Hippocampal formation (tissue), 2 donors: Measurements from ENCODE around the gene SHCBP1.
A peak's percentile ranks its signal among the peaks of the same experiment; 100 is the strongest.
"Not testable (repeated sequence)": the region's sequence is repeated elsewhere in the genome, so short reads cannot be mapped to it uniquely, and the experiment has no call there.

Source experiments
- DNase-seq, 2 donors: peaks; one replicate each; lab custom pipeline; 2025; lab: John Stamatoyannopoulos, UW

Gene SHCBP1, protein sequence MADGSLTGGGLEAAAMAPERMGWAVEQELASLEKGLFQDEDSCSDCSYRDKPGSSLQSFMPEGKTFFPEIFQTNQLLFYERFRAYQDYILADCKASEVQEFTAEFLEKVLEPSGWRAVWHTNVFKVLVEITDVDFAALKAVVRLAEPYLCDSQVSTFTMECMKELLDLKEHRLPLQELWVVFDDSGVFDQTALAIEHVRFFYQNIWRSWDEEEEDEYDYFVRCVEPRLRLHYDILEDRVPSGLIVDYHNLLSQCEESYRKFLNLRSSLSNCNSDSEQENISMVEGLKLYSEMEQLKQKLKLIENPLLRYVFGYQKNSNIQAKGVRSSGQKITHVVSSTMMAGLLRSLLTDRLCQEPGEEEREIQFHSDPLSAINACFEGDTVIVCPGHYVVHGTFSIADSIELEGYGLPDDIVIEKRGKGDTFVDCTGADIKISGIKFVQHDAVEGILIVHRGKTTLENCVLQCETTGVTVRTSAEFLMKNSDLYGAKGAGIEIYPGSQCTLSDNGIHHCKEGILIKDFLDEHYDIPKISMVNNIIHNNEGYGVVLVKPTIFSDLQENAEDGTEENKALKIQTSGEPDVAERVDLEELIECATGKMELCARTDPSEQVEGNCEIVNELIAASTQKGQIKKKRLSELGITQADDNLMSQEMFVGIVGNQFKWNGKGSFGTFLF

DNA sequence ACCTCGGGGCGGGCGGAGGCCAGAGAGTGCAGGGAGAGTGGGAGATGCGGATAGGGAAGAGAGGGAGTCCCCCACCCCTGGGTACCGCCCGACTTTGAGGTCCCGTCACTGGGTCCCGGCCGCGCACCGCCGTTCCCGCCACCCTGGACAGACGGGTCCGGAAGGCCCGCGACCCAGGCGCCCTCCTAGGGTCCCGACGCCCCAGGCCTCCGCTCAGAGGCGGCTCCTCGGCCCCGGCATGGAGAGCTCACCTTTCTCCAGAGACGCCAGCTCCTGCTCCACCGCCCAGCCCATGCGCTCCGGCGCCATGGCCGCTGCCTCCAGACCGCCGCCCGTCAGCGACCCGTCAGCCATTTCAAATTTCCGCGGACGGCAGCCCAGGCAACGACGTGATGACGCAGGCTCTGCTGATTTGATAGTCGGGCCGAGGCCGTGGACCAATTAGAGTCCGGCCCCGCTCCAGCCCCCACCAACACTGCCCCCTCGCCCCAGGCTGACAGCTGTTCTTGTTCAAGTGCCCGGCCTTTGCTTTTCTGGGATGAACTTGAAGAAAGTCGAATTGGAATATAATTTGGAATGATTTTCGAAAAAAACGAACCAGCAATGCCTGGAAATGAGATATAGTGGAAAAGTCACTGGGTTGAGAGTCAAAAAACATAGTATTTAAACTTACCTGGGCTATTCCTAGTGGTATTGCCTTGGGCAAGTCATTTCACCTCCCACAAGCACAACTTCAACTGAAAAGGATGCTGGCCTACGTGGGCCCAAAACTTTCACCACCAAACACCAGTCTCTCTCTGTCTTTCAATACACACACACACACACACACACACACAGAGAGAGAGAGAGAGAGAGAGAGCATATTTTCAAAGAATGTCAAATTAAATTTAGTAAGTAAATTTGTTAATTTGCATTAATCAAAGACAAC lies at the start of gene SHCBP1:
Gene SHCBP1, minus strand, starts transcription at position 374 of the 928 bp plus-strand sequence. Its CDS starts 20 bp downstream, at position 354.
- peak; percentile 50 to 67 for DNase-seq

DNA sequence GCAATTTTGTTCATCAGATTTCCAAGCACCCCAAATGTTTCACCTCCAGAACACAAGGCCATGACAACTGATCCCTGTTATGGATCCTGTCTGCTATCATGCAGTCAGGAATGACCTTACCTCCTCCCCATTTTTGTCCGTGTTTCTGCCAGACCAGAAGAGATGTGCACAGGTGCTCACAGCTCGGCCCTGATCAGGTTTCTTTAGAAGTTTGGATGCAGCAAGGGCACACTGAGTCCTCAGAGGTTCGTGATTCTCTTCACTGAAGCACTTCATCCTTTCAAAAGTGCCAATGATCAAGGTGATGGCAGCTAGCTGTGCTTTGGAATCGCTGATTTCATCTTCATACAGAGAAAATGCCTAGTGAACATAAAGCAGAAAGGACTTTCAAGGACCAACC lies 40.9 kb upstream of the SHCBP1 start:
- no peak for DNase-seq

DNA sequence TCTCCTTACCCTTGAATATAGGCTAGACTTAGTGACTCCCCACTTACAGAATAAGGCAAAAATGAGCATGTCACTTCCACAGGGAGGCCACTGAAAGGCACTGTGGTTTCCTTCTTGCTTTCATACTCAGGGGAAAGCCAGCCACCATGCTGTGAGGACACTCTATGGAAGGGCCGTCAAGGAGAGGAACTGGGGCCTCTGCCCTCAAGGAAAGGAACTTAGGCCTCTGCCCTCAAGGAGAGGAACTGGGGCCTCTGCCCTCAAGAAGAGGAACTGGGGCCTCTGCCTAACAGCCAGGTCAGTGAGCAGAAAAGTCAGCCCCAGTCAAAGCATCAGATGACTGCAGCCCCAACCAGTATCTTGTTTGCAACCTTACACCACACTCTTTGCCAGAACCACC lies 37.7 kb upstream of the SHCBP1 start:
- DNase-seq, result peak in 1 of 2 donors; percentile 31

DNA sequence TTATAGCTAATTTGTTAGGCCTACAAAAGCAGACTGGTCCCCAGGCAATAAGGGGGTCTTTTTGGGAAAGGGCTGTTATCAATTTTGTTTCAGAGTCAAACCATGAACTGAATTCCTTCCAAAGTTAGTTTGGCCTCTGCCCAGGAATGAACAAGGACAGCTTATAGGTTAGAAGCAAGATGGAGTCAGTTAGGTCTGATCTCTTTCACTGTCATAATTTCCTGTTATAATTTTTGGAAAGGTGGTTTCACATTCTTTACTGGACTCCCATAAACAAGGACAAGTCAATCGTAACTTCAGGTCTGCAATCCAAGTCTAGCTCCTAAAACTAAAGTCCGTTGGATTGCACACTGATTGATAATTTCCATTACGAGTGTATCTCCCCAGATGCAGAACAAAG lies 30.1 kb upstream of the SHCBP1 start:
- no peak for DNase-seq

DNA sequence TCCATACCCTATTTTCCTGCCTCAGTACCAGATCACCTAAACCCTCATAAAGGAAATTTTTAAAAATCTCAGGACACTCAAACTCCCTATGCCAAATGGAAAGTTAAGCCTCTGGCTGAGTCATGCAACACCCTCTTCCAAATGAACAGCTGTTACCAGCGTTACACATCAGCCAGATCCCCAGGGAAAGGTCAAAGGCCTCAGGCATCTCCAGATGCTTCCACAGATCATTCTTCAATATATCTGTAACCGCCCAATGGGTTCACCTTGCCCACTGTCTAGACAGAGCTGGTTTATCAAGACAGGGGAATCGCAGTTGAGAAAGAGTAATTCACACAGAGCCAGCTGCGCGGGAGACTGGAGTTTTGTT lies 29.1 kb upstream of the SHCBP1 start:
- no peak for DNase-seq

DNA sequence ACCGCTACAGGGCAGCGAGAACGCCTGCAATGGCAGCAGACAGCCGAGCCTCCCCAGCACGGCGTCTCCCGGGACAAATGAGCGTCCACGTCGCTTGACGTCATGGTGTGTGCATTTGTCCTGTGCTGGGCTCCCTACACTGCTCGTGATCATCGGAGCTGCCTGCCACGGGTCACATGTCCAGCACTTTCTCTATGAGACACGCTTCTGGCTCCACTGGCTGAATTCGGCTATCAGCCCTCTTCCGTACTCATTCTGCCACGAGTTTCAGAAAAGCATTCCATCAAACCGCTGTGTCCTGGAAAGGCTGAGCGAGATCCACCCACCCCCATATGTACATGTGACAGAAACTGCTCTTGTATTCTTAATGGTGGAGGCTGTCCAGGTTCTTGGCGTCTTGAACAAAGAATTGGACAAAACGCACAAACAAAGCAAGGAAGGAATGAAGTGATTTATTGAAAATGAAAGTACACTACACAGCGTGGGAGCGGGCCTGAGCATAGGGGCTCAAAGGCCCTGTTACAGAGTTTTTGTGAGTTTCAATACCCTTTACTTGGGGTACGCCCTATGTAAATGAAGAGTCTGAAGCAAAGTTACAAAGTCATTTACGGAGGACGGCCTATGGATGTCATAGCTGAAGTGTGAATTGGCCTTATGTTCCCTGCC lies 28.5 kb upstream of the SHCBP1 start:
- DNase-seq, result no peak

DNA sequence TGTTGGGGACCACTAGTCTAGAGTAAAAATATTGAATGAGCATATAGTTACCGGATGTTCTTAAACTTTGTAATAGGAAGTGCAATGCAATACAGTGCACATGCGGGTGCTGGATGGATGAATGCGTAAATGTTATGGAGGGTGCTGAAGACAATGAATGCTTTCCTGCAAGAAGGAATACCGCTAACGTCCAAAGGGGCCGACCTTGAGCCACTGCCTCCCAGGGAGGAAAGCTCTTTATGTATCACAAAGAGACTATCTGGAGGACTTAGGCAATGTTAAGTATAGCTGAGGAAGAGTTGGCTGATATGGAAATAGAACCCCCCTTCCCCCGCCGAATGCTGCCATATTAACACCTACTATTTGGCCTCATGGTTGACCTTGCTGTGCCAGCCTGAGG lies 27.5 kb upstream of the SHCBP1 start:
- DNase-seq, result no peak

DNA sequence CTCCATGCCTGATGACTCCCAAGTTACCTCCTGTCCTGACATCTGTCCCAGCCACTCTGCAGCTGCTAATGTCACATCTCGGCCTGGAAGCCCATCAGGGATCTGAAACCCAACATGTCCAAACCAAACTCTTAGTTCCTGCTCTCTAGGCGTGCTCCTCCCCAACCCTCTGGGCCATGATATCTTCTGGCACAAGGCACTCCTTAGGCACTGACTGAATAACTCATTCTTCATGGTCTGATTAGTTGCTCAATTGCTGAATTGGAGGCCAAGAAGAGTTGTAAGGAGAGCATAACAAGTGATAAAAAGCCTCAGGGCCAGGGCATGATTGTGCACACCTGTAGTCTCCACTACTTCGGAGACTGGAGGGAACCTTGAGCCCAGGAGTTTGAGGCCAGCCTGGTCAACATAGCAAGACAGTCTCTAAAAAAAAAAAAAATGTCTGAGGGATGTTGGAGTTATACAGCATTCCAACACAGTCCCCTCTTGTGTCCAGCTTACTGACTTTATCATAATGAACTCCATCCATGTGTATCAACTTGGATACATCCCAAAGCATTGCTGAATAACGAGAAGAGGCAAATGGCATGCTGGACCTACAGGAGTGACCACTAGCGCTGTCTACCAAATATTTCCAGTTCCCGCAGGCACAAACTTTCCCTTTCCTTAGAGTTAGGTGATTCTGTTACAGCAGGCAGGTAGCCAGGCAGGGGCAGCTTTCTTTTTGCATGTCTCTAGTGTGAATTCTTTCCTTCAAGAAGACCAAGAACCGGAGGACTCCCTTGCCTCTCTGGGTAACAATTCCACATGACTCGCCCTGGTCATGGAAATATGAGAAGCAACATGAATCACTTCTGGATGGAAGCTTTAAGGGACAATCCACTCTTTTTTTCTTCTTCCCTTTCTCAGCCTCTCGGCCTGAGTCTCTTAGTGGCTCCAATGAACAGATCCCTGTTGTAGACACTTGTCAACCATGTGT lies 18.1 kb upstream of the SHCBP1 start:
- no peak for DNase-seq

DNA sequence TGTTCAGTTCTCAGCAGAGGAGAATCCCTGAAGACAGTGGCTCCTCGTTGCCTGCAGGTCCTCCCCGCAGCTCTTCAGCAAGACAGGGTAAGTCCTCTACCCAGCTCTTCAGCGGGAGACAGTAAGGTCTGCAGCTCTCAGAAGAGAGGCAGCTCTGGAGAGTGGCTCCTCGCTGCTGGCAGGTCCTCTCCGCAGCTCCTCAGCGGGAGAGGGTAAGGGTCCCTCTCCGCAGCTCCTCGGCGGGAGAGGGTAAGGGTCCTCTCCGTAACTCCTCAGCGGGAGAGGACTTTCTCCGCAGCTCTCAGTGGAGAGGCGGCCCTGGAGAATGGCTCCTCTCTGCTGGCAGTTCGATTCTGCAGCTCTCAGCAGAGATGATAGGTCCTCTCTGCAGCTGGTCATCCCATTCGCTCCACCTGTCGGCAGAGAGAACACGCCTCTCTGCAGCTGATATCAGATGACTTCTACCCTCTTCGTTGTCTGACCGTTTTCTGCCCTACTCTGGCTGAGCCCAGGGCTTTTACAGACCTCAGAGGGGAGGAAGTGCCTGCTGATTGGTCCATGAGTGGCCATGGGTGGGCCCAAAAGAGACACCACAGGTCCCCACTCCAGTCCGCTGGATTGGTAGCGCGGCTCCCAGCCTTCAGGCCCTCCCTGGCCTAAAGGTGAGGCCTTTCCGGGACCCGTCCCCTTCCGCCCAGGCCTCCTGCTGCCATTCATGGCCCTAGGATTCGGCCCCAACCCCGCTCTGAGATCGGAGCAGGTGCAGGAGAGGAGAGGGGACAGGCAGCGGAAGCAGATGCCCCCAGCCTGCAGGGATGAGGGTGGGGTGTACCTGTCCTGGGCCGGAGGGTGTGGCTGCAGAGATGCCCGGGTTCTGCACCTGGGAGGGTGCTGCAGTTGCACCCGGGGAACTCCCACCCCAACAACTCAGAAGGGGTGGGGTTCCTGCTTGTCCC lies 11.9 kb upstream of the SHCBP1 start:
- DNase-seq, result no peak

DNA sequence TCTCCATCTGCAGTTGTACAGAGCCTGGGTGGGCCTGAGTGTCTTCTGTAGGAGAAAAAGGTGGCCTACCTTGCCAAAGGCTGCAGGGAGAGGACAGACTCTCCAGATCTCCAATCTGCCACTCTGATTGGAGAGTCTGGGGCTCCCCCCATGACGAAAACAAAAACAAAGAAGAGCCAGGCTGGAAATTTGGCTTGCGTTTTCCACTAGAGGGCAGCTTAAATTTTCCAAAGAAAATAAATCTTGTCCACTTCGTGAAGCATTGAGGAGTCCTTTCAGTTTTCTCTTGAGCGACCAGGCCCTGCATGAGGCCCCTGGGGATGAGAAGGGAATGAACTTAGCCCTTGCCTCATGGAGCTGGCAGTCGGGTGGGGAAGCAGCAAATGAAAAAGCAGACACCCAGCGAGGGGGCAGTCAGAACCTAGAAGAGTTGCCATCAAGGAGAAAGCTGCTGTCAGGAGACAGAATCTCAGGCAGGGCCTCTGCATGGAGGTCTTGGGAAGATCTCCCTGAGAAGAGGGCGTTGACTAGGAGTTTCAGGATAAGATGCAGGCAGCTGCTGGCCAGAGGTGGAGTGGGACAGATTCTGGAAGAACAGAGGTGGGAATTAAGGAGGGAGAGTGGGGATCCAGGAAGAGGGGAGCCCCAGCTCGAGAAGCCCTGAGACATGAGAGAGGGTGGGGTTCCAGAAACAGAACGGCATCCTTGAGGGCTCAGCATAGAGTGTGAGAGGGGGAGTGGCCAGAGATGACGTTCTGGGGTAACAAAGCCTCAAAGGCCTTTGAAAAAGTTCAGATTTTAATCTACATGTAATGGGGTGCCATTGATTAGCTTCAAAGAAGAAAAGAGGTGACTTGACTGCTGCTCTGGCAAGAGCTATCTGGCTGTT lies 8.4 kb upstream of the SHCBP1 start:
- no peak for DNase-seq

DNA sequence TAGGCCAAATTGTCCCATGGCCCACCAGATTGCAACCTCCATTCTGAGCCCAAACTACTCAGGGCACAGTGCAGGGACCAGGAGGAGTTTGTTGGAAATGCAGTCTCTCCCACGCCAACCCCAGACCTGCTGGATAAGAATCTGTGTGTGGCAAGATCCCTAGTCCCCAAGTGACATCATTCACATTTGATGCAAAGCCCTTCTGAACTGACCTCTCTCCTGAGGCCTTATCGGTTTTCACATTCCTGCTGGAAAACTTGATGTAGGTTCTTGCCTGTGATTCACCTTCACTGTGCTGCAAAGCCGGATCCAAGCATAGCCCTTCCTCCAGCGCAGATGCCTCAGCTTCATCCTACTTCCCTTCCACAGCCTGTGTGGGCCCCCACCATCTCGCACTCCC lies 6.6 kb upstream of the SHCBP1 start:
- no peak for DNase-seq

DNA sequence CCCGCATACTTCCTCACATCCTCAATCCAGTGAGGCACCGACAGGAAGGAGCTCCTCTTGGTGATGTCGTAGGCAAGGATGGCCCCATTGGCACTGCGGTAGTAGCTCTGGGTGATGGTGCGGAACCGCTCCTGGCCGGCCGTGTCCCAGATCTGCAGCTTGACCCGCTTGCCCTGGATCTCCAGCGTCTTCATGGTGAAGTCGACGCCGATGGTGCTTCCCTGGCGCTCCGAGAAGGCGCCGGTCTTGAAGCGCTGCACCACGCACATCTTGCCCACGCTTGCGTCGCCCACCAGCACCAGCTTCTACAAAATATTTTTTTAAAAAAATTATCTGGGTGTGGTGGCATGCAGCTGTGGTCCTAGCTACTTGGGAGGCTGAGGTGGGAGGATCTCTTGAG lies 5.5 kb upstream of the SHCBP1 start:
- not testable (repeated sequence) for DNase-seq

DNA sequence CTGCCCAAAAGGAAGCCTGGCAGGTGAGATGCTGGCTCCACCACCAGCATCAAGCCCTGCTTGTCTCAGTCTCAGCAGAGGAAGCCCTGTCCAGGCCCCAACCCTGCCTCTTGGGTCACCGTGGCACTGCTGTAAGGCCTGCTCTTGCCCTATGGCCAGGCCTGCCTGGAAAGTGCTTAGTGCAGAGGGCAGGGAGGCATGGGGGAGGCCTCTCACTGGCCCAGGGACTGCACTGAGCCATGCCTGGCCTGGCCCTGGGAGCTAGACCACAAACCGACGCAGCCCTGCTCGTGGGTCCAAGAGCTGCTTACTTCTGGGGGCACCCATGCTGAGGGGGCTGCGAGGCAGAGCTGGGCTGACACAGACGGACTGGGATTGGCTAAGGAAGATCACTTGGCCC lies 3.7 kb upstream of the SHCBP1 start:
- DNase-seq, result not testable (repeated sequence)

DNA sequence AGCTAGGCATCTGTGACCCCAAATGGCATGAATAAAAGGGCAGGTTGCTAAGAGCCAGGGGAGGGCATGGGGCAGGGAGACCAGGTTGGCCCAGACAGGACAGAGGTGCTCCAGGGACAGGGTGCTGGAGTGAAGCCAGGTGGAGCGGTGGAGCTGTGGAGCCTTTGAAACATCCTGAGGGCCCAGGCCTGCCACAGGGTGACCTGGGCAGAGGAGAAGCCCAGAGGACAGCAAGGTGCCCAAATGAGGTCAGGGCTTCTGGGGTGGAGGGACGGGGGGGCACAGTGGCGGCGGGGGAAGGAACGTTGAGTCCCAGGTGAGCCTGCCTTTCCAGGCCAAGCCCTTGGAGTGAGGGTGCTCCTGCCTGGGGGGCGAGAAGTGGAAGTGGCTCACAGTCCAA lies 2.5 kb upstream of the SHCBP1 start:
- DNase-seq, result not testable (repeated sequence)

DNA sequence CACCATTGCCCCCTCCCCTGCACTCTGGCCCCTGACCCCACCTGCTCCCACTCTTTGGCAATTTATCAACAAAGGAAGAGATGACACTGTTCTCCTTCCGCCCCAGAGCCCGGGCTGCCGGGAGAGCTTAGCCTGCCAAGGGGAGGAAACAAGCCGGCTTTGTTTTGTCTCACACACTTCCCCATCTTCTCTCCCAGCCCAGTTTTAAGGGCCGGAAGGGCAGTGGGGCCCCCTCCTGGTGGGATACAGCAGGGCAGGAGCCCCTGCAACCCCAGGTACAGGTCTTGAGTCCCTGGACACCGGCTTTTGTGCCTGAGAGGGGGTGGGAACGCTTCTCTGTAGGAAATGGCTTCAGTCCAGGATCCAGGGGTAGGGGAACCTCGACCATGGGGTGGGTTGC lies 2.1 kb upstream of the SHCBP1 start:
- not testable (repeated sequence) for DNase-seq

DNA sequence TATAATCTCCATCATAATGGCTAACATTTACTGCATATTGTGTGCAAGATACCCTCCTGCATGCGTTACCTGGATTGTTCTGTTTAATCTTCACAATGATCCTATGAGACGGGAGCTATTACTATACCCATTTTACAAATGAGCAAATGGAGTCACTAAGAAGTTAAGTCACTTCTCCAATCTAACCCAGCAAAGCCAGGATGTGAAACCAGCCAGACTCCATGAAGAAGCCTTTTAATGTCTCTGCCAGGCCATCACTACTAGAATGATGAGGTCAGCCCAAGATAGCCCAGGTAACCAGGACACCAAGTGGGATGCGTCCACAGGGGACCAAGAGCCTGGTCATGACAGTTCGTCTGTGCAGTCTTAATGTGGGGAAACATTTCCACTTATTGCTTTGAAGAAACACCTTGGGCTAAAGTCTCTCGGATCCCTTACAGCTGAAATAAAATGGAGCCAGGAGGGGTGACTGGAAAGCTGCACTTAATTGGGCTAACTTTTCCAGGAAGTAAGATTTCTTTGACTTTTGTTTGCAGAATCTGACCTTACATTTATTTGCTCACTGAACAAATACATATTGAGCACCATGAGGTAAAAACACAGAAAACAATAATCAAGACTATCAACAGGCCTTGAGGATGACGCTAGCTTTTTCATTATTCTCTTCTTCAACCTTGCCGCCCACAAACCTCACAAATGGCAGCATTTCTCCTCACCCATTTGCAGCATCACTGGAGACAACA lies 926 bp upstream of the SHCBP1 start:
- DNase-seq, result no peak

DNA sequence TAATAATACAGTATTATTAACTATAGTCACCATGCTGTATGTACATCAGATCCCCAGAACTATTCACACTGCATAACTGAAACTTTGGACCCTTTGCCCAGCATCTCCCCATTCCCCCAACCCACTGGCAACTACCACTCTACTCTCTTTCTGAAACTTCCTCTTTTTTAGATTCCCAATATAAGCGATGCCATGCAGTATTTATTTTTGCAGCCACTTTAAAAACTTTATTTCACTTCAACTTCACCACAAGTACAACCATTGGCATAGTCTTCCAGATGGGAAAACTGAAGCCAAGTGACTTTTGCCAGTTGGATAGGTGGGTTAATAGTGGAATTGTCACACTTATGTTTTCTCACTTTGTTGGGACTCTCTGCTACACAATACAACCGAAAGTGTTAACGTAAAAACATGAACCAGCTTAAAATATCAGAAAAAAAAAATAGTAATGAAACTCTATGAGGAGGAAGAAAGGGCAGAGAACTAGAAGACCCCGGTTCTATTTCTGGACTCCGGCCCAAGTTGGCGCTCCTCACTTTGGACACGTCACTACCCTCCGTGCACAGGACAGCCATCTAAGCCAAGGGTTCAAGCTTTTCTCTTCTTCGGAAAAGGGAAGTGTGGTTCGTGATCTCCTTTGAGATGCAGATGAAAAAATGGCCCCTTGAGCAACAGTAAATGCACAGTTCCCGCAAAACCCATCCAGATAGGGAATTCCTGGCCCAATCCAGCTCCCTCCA lies 743 bp downstream of the SHCBP1 start:
- no peak for DNase-seq
